Mesenchymal stem cell (in vitro differentiated cells and primary cell): Measurements from ENCODE around the gene SPATA6L.

Source experiments
- DNase-seq: peaks from one replicate; pipeline ENCODE4 v3.0.0-alpha.2; 2013
- H2AFZ ChIP-seq: one replicate; pipeline ENCODE4 v1.6.1; 2013; ENCODE audit warnings: low read depth, mild to moderate bottlenecking, control low read depth, inconsistent platforms, low read length, moderate library complexity
- H2AK5ac ChIP-seq: 2 replicates; pipeline ENCODE4 v1.6.1; 2013; ENCODE audit warnings: low read length, moderate library complexity, mild to moderate bottlenecking, inconsistent platforms; ENCODE audit not compliant: severe bottlenecking
- H2BK120ac ChIP-seq: one replicate; pipeline ENCODE4 v1.6.1; 2013; ENCODE audit warnings: low read depth, mild to moderate bottlenecking, inconsistent platforms, low read length, moderate library complexity
- H2BK12ac ChIP-seq, 2 experiments: one replicate each; pipeline ENCODE4 v1.6.1; 2013; ENCODE audit warnings: inconsistent platforms in 2 of 2, low read length in 2 of 2, mild to moderate bottlenecking in 2 of 2, moderate library complexity in 2 of 2, control low read depth in 1 of 2
- H2BK15ac ChIP-seq: one replicate; pipeline ENCODE4 v1.6.1; 2013; ENCODE audit warnings: mild to moderate bottlenecking, low read depth, inconsistent platforms; ENCODE audit not compliant: poor library complexity, severe bottlenecking
- H2BK5ac ChIP-seq: 2 replicates; pipeline ENCODE4 v1.6.1; 2013; ENCODE audit warnings: low read depth, mild to moderate bottlenecking, low read length, control low read depth, inconsistent platforms; ENCODE audit not compliant: poor library complexity, severe bottlenecking
- H3K14ac ChIP-seq, 2 experiments: one replicate each; pipeline ENCODE4 v1.6.1; 2013; ENCODE audit warnings: inconsistent platforms in 2 of 2, low read length in 2 of 2, control low read depth in 1 of 2, mild to moderate bottlenecking in 1 of 2, moderate library complexity in 1 of 2
- H3K18ac ChIP-seq, 2 experiments: one replicate each; pipeline ENCODE4 v1.6.1; 2013; ENCODE audit warnings: inconsistent platforms in 2 of 2, low read length in 2 of 2, control low read depth in 1 of 2, low read depth in 1 of 2, mild to moderate bottlenecking in 1 of 2
- H3K23ac ChIP-seq, 2 experiments: one replicate each; pipeline ENCODE4 v1.6.1; 2013; ENCODE audit warnings: inconsistent platforms in 2 of 2, low read length in 2 of 2, mild to moderate bottlenecking in 2 of 2, moderate library complexity in 2 of 2, control low read depth in 1 of 2
- H3K27ac ChIP-seq: 2 replicates; pipeline ENCODE4 v1.5.1; 2013; ENCODE audit warnings: mild to moderate bottlenecking, moderate library complexity, low read length, control low read depth, inconsistent platforms; ENCODE audit not compliant: poor library complexity, severe bottlenecking
- H3K27me3 ChIP-seq, 2 experiments: 2 replicates each; pipeline versions ENCODE4 v1.6.1 to v1.7.0; 2013; ENCODE audit warnings: low read length in 2 of 2, mild to moderate bottlenecking in 2 of 2, moderate library complexity in 2 of 2, control low read depth in 1 of 2, inconsistent platforms in 1 of 2; ENCODE audit not compliant: control insufficient read depth in 1 of 2, insufficient read depth in 1 of 2
- H3K36me3 ChIP-seq, 2 experiments: 2 replicates each; pipeline versions ENCODE4 v1.6.1 to v1.7.0; 2013; ENCODE audit warnings: low read length in 2 of 2, control low read depth in 1 of 2, inconsistent platforms in 1 of 2, low read depth in 1 of 2, mild to moderate bottlenecking in 1 of 2; ENCODE audit not compliant: insufficient read depth in 2 of 2, control insufficient read depth in 1 of 2
- H3K4ac ChIP-seq, 2 experiments: one replicate each; pipeline ENCODE4 v1.6.1; 2013; ENCODE audit warnings: inconsistent platforms in 2 of 2, low read length in 2 of 2, mild to moderate bottlenecking in 2 of 2, moderate library complexity in 2 of 2, control low read depth in 1 of 2, low read depth in 1 of 2
- H3K4me1 ChIP-seq: 2 replicates; pipeline ENCODE4 v1.6.1; 2013; ENCODE audit warnings: low read depth, low read length, control low read depth; ENCODE audit not compliant: control insufficient read depth, insufficient read depth
- H3K4me2 ChIP-seq: 2 replicates; pipeline ENCODE4 v1.6.1; 2013; ENCODE audit warnings: low read length, mild to moderate bottlenecking, inconsistent platforms; ENCODE audit not compliant: poor library complexity, severe bottlenecking
- H3K4me3 ChIP-seq, 2 experiments: 2 replicates each; pipeline versions ENCODE4 v1.5.1 to v1.7.0; 2013; ENCODE audit warnings: low read length in 2 of 2, mild to moderate bottlenecking in 2 of 2, control low read depth in 1 of 2, low read depth in 1 of 2; ENCODE audit not compliant: insufficient read depth in 1 of 2
- H3K79me1 ChIP-seq: replicated peaks from 2 replicates; pipeline ENCODE4 v1.6.1; 2013; ENCODE audit warnings: mild to moderate bottlenecking, control low read depth, low read length, inconsistent platforms; ENCODE audit not compliant: poor library complexity, severe bottlenecking
- H3K9ac ChIP-seq: 2 replicates; pipeline ENCODE4 v1.7.0; 2013; ENCODE audit warnings: mild to moderate bottlenecking, low read length, moderate library complexity
- H3K9me3 ChIP-seq: 2 replicates; pipeline ENCODE4 v1.7.0; 2013; ENCODE audit warnings: mild to moderate bottlenecking, low read length; ENCODE audit not compliant: control insufficient read depth
- H4K8ac ChIP-seq: one replicate; pipeline ENCODE4 v1.6.1; 2013; ENCODE audit warnings: inconsistent platforms, mild to moderate bottlenecking, low read length, moderate library complexity
- H4K91ac ChIP-seq: one replicate; pipeline ENCODE4 v1.6.1; 2013; ENCODE audit warnings: mild to moderate bottlenecking, low read length, inconsistent platforms
- WGBS: methylation state at CpG from one replicate; pipeline ENCODE4 v1.1.7; 2013; ENCODE audit warnings: mixed read lengths; 5-methylcytosine and 5-hydroxymethylcytosine counted together

The SPATA6L gene

GRCh38 chr9:4642351-4642750, 23.9 kb downstream of the SPATA6L start:
- Histone ChIP-seq H2BK12ac (no peak overlapping the region), H2AK5ac (no peak overlapping the region), H3K27me3 (no peaks in the 10 kb centered on the region), H2BK5ac (no peak overlapping the region), H3K18ac (no peak overlapping the region), H3K14ac (no peak overlapping the region), H3K36me3 (no peaks in the 10 kb centered on the region), H3K9ac (no peak overlapping the region), H3K4me1 (no peaks in the 10 kb centered on the region), H3K4me2 (no peak overlapping the region), H3K4ac (no peak overlapping the region), H3K27ac (no peak overlapping the region), H2AFZ (no peak overlapping the region), H3K9me3 (no peaks in the 10 kb centered on the region), H2BK15ac (no peak overlapping the region), H3K4me3 (no peak overlapping the region), H3K79me1 (no peaks in the 10 kb centered on the region), H2BK120ac (no peak overlapping the region), H4K91ac (no peak overlapping the region), H4K8ac (no peak overlapping the region), H3K23ac (no peak overlapping the region)
- WGBS = 100% methylated on average over 2 of the region's 2 CpGs
- no peak for DNase-seq

GRCh38 chr9:4640027-4640426, 26.3 kb downstream of the SPATA6L start:
- Histone ChIP-seq H3K9me3 (no peaks in the 10 kb centered on the region), H4K91ac (no peak overlapping the region), H2BK120ac (no peak overlapping the region), H3K4ac (no peak overlapping the region), H3K4me1 (peaks cover 2% of the 10 kb centered on the region), H3K4me2 (no peak overlapping the region), H2AK5ac (no peak overlapping the region), H3K36me3 (no peaks in the 10 kb centered on the region), H3K23ac (no peak overlapping the region), H3K27ac (no peak overlapping the region), H3K14ac (no peak overlapping the region), H3K18ac (no peak overlapping the region), H3K79me1 (no peaks in the 10 kb centered on the region), H4K8ac (no peak overlapping the region), H3K4me3 (no peak overlapping the region), H3K27me3 (no peaks in the 10 kb centered on the region), H2BK12ac (no peak overlapping the region), H2BK5ac (no peak overlapping the region), H2AFZ (no peak overlapping the region), H2BK15ac (no peak overlapping the region), H3K9ac (no peak overlapping the region)
- DNase-seq = peak; percentile 22
- 54% methylated on average over 2 of the region's 2 CpGs for WGBS

GRCh38 chr9:4639420-4639819, 26.9 kb downstream of the SPATA6L start:
- no peak overlapping the region for H3K4me3 ChIP-seq
- no peaks in the 10 kb centered on the region for H3K9me3 ChIP-seq
- H2BK12ac ChIP-seq = no peak overlapping the region
- no peak overlapping the region for H2AFZ ChIP-seq
- no peak overlapping the region for H2BK15ac ChIP-seq
- no peak overlapping the region for H2BK5ac ChIP-seq
- H3K4me2 ChIP-seq = no peak overlapping the region
- H3K36me3 ChIP-seq = no peaks in the 10 kb centered on the region
- no peaks in the 10 kb centered on the region for H3K79me1 ChIP-seq
- no peak overlapping the region for H4K8ac ChIP-seq
- 63% methylated on average over 2 of the region's 2 CpGs for WGBS
- H2BK120ac ChIP-seq = no peak overlapping the region
- H3K4ac ChIP-seq = no peak overlapping the region
- no peak overlapping the region for H2AK5ac ChIP-seq
- no peaks in the 10 kb centered on the region for H3K27me3 ChIP-seq
- no peak overlapping the region for H3K14ac ChIP-seq
- H3K9ac ChIP-seq = no peak overlapping the region
- H3K18ac ChIP-seq = no peak overlapping the region
- DNase-seq = no peak
- no peak overlapping the region for H3K27ac ChIP-seq
- H3K4me1 ChIP-seq = peaks cover 2% of the 10 kb centered on the region
- H3K23ac ChIP-seq = no peak overlapping the region
- no peak overlapping the region for H4K91ac ChIP-seq

- Histone ChIP-seq H4K91ac (no peak overlapping the region), H4K8ac (no peak overlapping the region), H2BK15ac (no peak overlapping the region), H3K14ac (no peak overlapping the region), H3K18ac (no peak overlapping the region), H3K27me3 (no peaks in the 10 kb centered on the region), H3K27ac (no peak overlapping the region), H2AFZ (no peak overlapping the region), H3K23ac (no peak overlapping the region), H3K36me3 (no peaks in the 10 kb centered on the region), H3K79me1 (no peaks in the 10 kb centered on the region), H3K9ac (no peak overlapping the region), H2BK12ac (no peak overlapping the region), H3K4me1 (peaks cover 2% of the 10 kb centered on the region), H3K4me3 (no peak overlapping the region), H3K4ac (no peak overlapping the region), H3K9me3 (no peaks in the 10 kb centered on the region), H2BK5ac (no peak overlapping the region), H2AK5ac (no peak overlapping the region), H2BK120ac (no peak overlapping the region), H3K4me2 (no peak overlapping the region)
- no peak for DNase-seq
- 87% methylated on average over 3 of the region's 3 CpGs for WGBS
These were observed 27.3 kb downstream of the SPATA6L start for GRCh38 chr9:4638968-4639367.
